Medulla oblongata (tissue), 1 donor: Measurements from ENCODE around the gene PRKN.

Source experiments
- DNase-seq: peaks from one replicate; pipeline ENCODE4 v3.0.0-alpha.2; 2015; ENCODE audit errors: extremely low spot score

Gene PRKN

DNA sequence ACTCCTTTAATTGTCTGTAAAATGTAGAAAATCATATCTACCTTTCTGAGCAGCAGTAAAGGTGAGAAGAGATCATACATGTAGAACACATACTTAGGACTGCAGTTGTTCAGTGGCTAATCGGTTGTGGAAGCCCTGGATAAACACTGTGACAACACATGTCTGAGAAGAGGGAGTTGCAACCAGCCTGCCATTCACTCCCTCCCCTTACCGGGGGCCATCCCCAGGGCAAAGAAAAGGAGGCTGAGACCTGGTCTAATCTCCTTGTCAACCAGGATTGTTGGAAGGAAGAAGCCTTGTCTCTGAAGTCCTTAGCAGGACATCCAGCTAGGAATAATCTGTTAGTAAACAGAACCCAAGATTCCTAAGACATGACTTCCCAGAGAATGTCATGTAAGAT, 991.2 kb downstream of the PRKN start:
- no peak for DNase-seq

DNA sequence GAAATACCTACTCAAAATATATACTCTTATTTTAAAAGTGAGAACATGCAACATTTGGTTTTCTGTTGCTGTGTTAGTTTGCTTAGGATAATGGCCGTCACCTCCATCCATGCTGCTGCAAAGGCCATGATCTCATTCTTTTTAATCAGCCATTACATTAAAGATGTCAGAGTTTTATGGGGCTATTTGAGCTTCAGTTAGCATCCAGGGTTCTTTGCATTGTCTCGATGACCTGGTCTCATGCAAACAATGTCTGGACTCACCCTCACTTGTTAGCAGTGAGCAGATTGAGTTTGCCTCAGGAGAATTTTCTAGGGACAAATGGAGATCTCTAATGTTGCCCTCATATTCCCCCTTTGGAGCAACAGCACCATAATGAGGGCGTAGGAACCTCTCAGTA, 995.0 kb downstream of the PRKN start:
- DNase-seq, result no peak

DNA sequence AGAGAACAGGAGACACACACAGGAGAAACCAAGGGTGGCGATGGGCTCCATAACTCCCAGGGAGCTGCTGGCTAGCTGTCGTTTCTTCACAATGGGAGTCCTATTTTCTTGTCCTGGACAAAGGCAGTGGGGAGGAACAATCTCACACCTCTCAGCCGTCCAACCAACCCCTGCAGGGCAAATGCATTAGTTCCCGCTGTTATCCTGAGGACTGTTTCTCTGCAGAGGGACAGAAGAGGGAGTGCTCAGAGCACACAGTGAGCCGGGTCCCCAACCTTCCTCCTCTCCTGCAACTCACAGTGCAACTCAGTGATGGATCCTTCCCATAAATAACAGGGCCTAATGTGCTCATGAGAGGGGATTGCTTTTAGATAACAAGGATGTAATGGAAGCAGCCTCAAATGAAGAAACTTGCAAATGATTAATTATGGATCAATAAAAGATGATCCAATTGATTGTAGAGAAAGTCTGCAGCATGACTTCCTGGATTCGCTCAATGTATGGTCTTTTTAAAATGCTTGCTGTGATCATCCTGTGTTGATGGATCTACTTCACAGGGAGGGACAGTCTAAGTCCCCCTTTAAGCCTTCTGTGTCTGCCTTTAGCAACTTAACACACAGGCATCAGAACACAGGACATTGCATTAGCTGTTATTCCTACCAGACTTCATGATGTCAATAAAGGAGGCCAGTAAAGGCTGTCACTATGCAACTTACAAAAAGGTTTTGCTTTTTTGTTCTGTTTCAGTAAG, 1000.3 kb downstream of the PRKN start:
- no peak for DNase-seq

DNA sequence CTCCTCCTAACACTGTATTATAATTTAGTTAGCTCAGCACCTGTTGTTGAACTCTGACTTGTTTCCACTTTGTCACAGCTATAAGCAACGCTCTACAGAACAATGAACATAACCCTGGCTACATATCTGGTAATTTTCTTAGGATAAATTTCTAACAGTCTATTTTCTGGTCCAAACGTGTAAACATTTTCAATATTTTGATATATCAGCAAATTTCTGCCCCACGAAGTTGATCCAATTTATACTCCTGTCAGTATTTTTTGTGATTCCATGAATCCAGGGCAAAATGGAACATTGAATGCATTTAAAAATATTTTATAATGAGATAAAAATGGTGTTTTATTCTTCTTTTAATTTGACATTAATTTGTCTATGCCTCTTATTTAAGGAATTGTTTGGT, 1005.2 kb downstream of the PRKN start:
- DNase-seq, result no peak

DNA sequence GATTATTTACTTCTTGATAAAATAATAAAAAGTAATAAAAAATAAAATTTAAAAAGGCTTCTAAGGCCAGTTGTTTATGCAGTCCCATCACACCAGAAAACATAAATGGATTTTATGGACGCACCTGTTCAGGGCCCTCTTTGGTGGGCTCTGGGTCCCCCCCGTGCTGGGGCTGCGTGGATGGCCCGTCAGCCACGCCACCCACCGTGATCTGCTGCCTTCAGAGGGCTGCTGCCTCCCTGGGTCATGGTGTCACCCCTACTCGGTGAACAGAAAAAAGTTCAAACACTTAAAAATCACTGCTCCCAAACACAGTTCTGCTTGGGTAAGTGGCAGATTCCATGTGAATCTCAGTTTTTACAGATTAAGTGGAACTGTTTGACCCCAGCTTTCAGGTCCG, 1006.1 kb downstream of the PRKN start:
- DNase-seq, result no peak

DNA sequence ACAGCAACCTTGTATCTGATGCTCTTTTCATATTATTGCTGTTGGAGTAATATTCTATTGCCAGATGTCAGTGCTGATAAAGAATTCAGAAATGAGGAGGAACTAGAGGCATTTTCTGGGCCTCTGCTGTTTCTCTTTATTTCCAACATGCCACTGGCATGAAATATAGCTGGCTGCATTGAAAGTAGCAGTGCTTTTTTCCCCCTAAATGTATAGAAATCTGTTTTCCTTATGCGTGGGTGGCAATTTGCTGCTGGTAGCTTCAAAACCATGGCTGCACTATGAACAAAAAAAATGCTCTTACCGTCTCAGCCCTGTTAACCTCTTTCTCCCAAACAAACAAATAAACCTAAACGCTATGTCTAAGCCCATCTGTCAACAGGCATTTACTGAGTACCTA, 1011.4 kb downstream of the PRKN start:
- no peak for DNase-seq

DNA sequence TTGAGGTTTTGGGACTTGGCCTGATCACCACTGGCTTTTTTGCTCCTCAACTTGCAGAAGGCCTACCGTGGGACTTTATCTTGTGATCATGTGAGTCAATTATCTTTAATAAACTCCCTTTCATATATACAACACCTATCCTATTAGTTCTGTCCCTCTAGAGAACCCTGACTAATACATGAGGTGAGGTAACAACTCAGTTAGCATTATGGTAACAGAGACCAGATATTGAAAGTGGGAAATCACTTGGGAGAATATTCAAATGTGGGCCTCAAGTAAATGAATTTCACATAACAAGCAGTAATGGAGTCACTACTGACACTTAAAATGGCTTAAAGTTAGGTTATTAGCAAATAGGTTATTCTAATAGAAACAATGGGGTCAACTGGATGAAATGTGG, 1015.6 kb downstream of the PRKN start:
- DNase-seq, result no peak

DNA sequence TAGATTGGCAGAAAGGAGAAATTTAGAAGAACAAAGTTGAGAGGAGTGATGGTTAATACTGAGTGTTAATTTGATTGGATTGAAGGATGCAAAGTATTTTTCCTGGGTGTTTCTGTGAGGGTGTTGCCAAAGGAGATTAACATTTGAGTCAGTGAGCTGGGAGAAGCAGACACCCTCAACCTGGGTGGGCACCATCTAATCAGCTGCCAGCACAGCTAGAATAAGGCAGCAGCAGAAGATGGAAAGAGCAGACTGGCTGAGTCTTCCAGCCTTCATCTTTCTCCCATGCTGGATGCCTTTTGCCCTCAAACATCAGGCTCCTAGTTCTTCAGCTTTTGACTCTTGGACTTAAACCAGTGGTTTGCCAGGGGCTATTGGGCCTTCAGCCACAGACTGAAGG, 1016.1 kb downstream of the PRKN start:
- DNase-seq, result no peak

DNA sequence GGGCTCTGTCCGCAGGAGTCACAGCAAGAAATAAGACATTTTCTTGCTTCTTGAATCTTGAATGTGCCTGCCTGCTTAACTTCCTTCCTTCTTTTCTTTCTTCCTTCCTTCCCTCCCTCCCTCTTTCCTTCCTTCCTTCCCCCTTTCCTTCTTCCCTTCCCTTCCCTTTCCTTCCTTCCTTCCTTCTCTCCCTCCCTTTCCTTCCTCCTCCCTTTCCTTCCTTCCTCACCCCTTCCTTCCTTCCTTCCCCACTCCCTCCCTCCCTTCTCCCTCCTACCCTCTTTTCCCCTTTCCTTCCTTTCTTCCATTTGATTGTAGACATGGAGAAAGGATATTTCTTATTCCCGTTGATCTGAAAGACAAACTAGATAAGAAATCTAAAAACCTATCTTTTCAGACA, 1016.9 kb downstream of the PRKN start:
- DNase-seq, result no peak

DNA sequence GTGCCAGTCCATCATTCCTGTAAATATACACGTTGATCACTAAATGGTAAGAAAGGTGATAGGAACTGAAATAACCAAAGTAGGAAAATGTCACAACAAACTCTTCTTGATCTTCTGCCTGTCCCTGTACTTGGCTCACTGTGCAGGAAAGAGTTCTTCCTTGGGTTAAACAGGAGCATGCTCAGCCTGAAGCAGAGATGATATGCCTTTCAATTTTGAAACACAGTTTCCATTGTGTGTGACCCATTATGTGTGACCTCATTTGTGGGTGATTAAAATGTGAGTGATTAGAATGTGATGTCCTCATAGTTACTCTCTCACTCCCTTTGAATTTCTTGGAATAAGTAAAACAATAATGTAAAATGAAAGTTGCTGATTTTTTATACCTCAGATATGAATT, 1026.5 kb downstream of the PRKN start:
- DNase-seq, result no peak

DNA sequence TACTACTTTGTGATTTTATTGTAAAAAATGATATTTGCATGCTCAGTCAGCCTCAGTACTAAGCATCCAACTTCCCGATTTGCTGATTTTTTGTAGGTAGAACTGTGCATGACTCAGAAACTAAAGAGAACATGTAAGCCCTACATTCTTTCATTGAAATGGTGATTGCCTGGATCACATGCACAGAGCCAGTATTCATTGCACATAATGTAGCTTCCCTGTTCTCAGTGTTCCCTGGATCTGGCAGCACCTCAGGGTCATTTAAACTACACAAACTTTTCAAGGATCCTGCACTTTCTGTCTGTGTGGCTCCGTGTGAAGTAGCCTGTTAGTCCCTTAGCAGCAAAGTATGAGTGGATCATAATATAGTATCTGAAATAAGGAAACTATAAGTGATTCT, 1030.8 kb downstream of the PRKN start:
- DNase-seq, result peak; percentile 40

DNA sequence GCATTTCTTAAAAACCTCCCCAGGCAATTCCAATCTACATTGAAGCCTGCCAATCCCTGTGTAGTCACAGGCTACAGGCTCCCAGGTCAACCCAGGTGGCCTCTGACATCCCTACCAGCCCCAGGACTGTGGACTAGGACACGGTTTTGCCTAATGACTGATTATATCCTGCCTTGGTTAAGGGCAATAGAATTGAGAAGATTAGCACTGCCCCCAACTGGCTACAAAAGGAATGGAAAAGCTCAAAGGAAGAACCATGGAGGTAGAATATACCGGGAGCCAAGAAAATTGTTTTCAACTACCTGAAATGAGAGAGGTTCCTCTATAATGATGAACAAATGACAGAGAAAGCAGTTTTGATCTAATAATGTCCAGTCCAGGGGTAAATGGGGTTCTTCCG, 1032.6 kb downstream of the PRKN start:
- no peak for DNase-seq

DNA sequence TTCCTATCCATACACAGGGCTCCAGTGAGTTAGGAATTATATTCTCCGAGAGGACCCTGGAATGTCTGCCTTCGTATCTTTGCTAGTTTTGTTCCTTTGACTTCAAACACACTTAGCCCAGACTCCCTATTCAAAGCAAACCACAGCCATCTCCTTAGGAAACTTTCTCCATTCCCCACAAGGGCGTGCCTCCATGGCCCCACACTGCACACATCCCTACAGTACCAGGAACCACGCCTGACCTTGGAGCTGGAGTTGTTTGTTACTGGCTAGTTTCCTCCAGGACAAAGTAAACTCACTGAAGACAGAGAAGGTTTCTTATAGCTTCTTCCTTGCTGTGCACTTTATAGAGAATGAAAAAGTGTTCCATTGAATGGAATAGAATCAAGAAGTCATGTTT, 1040.9 kb downstream of the PRKN start:
- DNase-seq, result no peak

DNA sequence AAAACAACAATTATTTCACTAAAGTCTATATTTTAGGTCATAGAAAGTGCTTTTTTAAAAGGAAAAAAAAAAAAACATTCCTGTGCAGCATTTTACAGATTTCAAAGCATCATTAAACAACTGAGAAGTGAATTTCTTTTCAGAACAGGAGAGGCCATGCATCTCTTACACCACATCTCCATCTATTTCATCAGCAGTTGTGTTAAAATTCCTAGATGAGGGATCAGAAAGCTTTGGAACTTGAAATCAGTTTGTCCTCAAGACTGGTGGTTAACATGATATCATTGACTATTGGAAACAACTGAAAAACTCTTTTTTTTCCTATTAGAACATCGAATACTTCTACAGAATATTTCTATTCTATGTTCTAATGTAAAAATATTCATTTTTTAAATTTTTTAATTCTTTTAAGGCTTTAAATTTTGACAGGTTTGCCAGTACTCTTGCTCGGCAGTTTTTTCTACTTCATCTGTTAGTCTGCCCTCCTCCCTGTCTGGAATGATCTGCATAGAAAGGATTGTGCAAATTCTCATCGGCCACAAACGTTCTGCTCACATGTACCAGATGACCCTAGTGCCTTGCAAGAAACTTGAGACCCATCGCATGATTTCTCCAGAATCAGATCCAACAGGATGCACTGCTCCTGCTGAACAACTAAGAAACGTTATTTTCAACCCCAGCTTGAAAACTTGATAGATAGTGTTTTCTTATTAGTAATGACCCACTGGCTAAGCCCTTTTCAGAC, 1042.7 kb downstream of the PRKN start:
- no peak for DNase-seq

DNA sequence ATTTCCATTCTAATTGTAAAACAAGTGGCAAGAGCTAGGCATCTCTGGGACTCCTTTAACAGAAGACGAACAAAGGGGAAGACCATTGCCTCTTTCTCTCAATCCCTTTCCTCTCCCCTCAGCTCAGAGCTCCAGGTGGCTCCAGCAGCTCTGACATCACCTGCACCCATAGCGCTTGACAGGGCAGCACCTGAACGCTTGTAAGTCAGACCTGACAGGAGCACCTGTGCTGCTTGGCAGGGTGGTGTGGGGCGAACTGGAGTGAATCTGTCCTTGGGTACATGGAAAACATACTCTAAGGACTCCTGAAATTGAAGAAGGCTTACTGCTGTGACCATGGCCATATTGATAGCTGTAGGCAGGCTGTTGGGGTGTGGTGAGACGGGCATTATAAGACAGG, 1044.2 kb downstream of the PRKN start:
- DNase-seq, result no peak

DNA sequence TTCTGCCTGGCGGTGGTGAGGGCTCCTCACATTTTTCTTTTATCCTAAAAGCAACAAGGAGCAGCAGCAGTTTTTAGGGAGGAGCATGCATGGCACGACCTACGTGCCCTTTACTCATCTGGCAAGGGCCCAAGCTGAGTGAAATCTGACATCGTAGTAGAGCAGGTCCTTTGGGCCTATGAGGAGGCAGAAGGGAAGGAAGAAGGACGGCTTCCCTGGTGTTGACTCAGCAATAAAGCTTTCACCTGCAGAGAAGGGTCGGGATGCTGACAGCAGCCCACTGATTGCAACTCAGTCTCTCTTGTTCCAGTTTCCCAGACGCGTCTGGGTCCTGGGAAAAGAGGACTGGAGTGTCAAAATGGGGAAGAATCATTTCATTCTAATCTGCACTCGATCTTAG, 1044.6 kb downstream of the PRKN start:
- DNase-seq, result no peak

DNA sequence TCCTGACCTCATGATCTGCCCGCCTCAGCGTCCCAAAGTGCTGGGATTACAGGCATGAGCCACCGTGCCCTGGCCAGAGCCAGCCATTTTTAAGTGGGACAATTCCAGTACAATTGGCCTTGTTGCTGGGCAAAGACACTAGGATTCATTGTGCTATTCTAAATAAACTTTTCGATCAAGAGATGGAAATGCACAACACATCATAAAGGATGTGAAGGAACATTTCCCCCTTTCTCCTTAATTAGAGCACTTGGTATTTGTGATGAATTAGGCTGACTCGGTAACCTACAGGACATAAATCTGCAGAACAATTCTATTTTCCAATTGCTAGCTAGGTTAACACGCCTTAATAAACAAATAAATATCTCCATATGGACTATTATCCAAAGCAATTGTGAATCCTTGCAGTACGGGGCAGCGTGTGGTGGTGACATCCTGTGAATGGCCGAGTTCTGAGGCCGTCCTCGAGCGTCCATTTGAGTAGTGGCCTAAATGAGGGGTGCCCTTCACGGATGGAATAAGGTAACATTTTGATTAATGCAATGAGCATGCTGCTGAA, 1047.5 kb downstream of the PRKN start:
- DNase-seq, result no peak

DNA sequence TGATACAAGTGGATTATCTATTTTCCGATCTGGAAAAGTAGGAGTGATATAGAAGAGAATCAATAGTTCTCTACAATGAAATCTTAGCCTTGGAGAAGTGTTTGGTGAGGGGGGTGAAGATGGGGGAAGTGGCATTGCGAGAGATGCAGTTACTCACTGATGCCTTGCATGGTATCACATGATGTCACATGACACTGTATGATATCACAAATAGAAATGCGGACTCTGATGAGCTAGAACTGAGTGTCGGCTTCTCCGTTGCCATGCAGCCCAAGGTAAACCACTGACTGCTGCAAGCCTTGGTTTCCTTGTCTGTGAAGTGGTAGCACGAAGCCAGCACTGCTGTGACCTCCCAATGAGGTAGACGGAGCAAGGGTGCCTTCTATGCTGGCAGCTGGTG, 1050.4 kb downstream of the PRKN start:
- no peak for DNase-seq

DNA sequence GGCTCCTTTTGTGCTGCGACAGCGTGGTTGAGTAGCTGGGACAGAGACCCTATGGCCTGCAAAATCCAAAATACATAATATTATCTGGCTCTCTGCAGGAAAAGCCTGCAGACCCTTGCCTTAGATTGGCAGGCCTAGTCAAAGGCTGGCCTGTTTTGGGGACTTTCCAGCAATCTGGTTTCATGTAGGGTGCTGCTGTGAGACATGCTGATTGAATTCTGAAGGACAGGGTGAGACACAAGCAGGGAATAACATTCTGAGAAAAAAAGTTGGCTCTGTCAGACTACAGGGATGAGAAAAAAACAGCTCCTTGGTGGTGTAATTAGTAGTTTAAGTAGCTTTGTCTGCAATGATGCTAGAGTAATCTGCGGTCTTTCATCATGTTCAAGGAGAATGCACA, 1051.0 kb downstream of the PRKN start:
- no peak for DNase-seq

DNA sequence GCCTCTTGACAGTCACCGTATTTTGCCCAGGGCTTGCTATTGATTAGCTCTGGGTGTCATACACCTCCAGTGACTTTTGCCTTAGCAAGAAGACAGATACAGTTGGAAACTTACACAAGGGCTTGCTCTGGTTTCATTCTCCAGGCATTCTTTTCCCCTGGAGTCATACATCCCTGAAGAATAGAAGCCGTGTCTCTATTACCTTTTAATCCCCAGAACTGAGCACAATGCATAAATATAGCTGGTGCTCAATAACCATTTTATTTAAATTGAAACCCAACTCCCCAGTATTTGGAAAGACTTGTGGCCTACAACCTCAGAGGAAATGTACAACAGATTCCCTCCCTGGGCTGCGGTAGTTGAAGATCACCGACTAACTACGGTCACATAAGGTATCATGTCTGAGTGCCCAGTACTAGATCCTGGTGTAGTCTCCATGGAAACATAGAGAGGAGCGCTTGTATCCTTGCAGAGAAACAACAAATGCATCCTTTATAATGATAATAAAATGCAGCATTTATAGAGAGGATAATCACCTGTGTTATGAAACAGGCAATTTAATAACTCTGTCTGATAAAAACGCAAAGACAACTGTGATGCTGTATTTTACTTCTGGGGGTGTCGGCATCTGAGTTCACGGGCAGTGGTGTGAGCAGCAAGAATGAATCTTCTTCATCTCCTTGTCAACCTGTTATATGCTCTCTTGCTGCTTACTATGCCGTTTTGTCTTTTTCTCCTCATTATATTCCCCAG, 1052.5 kb downstream of the PRKN start:
- DNase-seq, result no peak

DNA sequence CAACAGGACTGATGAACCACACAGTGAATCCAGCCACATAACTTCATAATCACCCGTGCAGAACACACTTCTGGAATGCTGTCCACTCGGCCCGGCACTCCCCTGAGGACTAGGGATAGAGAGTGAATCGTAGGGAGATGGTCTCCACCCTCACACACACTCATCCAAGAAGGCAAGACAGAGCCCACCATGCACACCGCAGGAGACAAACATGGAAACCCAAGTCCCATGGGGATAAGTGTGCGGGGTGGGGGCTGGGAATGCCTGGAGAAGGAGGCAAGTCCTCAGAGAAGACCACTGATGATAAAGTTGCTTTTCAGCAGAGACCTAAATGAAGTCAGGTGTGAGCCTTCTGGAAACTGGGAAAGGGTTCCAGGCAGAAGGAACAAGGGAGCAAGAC, 1054.5 kb downstream of the PRKN start:
- no peak for DNase-seq

DNA sequence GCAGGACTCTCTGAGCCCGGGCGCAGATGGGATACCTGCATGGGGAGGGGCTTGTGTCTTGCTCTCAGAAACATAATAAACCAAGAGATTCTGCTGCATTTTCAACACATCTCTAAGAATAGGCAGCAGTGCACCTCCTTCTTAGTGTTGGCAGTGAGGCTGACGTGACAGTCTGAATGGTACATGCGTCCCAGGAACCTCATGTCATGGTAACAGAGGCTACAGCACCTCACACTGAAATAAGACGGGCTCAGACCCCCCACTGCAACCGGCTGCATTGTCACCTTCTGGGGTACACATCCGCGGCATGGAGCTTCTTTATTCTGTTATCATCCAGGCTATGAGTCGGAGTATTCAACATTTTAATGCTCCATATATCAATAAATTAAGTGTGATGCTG, 1056.4 kb downstream of the PRKN start:
- DNase-seq, result no peak

DNA sequence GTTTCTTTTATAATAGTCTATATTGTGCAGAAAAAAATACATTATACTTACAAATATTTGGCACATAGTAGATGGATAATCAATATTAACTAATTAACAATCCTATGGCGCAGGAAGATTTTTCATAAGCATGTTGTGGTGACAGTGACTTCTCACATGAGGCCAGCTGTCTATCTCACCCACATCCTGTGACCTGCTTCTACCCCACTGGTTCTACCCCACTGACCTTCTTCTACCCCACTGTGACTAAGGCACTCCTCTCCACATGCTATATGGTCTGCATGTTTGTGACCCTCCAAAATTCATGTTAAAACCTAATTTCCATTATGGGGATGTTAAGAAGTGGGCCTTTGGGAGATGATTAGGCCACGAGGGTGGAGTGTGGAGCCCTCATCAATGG, 1058.9 kb downstream of the PRKN start:
- DNase-seq, result no peak
